Measurements from ENCODE around the gene MACIR.
A peak's percentile ranks its signal among the peaks of the same experiment; 100 is the strongest.
"Not testable (repeated sequence)": the region's sequence is repeated elsewhere in the genome, so short reads cannot be mapped to it uniquely, and the experiment has no call there.

Gene MACIR, protein sequence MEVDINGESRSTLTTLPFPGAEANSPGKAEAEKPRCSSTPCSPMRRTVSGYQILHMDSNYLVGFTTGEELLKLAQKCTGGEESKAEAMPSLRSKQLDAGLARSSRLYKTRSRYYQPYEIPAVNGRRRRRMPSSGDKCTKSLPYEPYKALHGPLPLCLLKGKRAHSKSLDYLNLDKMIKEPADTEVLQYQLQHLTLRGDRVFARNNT

GRCh38 chr5:103258368-103258956 lies at the start of gene MACIR:
MACIR (plus strand) TSS chr5:103258763; CDS start chr5:103275920, 17,157 bp downstream.
- peak; percentile 90 for DNase-seq

- DNase-seq, result no peak
These were observed 49.5 kb upstream of the MACIR start for GRCh38 chr5:103209065-103209464.

- DNase-seq, result no peak
These were observed 47.6 kb upstream of the MACIR start for GRCh38 chr5:103210952-103211351.

- no peak for DNase-seq
These were observed 46.7 kb upstream of the MACIR start for GRCh38 chr5:103211576-103212561.

GRCh38 chr5:103216137-103216536 lies 42.4 kb upstream of the MACIR start:
- DNase-seq, result no peak

DNA sequence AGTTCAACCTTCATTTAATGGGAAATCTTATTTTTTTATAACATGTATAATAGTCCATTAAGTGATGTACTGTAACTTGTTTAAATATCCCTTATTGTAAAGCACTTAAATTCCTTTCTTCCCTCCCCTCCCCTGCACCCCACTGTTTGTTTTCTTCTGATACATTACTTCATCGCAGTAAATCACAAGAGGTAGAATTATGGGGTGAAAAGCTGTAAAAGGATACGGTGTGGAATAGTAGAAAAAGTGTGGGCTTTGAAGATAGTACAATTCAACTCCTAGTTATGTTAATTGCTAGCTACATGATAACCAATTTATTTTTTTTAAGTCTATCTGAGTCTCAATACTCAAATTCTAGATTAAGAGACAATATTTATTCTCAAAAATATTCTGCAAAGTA lies 41.9 kb upstream of the MACIR start:
- no peak for DNase-seq

DNA sequence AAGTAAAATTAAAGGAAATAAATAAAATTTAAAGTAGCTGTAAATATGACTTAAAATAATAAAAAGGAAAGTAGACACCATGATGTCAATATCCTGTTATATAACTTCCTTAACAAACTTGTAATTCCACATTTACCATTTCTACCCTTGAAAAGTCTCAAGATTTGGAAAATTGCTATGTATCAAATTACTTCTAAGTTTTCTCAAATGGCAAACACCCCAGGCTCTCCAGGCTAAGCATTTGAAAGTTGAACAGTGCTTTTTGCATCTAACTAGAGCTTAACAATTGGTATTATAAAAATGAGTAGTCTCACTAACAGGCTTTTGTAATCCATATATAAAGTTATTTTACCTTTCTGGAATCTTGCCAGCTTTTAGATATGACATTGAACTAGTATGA lies 41.5 kb upstream of the MACIR start:
- DNase-seq, result no peak

GRCh38 chr5:103218164-103218563 lies 40.4 kb upstream of the MACIR start:
- DNase-seq, result no peak

- DNase-seq, result not testable (repeated sequence)
These were observed 39.5 kb upstream of the MACIR start for GRCh38 chr5:103219074-103219473.

DNA sequence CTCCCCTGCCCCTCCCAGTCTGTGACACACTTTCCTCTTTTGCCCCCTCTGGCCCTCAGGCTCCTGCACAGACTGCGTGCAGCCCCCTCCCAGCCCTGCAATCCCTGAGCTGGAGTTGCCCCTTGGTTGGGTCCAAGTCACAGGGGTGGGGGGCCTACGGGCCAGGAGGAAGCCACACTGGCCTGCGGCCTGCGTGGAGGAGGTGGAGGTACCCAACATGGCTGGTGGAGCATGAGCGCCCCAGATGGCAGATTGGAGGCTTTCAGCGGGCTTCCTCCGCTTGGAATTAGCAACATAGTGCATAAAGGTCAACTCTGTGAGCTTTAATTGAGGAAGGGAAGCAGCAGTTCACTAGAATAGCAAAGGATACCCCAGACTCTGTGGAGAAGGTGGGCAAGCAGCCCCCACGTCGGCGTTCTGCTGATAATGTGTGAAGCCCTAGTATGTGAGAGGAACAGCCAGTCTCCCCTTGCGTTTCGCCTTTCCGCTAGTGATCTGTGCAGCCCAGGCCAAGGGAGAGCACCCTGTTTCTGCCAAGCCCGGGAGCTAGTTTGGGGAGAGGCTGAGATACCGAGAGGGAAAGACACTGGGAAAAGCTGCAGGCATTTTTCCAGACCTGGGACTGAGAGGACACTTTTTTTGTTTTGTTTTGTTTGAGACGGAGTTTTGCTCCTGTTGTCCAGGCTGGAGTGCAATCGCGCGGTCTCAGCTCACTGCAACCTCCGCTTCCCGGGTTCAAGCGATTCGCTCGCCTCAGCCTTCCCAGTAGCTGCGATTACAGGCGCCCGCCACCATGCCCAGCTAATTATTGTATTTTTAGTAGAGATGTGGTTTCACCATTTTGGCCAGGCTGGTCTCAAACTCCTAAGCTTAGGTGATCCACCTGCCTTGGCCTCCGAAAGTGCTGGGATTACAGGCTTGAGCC lies 35.3 kb upstream of the MACIR start:
- DNase-seq, result no peak

- DNase-seq, result no peak
These were observed 34.3 kb upstream of the MACIR start for GRCh38 chr5:103224118-103224893.

DNA sequence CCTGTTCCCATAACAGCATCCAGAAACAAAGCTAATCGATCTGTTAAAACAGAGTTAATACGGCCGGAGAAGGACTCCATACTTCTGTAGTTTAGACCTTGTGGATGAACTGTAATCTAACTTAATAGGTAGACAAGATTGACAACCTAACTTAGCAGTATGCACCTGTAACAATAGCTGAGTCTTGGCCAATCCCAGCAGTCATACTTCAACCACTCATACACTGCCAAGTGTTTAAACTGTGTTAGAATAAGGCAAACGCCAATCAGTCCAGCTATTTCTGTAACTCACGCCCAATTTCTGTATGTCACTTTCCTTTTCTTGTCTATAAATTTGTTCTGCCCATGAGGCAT lies 33.7 kb upstream of the MACIR start:
- DNase-seq, result no peak

DNA sequence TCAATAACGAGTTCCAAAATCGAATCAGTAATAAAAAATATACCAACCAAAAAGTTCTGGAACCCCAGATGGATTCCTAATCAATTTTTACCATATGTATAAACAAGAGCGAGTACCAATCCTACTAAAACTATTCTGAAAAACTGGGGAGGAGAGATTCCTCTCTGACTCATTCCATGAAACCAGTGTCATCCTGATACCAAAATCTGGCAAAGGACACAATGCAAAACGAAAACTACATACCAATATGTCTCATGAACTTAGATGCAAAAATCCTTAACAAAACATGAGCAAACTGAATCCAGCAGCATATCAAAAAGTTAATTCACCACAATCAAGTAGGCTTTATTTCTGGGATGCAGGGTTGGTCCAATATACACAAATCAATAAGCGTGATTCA lies 30.5 kb upstream of the MACIR start:
- no peak for DNase-seq

DNA sequence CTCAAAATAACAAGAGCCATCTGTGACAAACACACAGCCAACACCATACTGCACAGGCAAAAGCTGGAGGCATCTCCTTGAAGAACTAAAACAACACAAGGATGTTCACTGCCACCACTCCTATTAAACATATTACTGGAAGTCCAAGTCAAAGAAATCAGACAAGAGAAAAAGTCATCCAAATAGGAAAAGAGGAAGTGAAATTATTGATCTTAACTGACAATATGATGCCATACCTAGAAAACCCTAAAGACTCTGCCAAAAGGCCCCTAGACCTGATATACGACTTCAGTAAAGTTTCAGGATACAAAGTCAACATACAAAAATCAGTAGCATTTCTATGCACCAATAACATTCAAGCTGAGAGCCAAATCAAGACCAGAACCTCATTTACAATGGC lies 30.0 kb upstream of the MACIR start:
- DNase-seq, result no peak

DNA sequence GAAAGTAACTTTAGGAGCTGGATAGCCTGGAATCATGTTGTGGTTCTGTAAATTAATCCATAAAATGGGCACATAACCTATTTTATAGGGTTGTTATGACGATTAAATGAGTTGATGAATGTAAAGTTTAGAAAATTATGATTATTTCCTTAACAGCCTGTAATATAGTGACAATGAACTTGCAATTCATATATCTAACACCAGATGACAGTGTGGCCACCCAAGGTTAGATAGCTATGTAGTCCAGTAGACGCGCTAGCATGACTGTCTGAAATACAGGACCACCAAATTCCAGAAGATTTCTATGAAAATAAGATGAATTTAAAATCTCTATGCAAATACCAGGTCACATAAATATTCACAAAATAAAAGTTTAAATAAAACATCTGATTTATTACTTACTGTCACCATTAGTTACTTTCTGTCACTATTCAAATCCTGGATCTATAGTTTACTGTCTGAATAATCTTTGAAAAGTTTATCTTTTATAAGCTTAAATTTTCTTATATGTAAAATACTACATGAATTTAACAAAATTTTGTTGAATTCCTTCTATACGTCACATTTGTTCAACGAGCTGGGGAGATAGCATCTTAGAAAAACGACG lies 26.1 kb upstream of the MACIR start:
- no peak for DNase-seq

GRCh38 chr5:103234239-103234975 lies 24.2 kb upstream of the MACIR start:
- no peak for DNase-seq

- DNase-seq, result no peak
These were observed 22.7 kb upstream of the MACIR start for GRCh38 chr5:103235891-103236290.

- DNase-seq, result no peak
These were observed 20.8 kb upstream of the MACIR start for GRCh38 chr5:103237778-103238177.

DNA sequence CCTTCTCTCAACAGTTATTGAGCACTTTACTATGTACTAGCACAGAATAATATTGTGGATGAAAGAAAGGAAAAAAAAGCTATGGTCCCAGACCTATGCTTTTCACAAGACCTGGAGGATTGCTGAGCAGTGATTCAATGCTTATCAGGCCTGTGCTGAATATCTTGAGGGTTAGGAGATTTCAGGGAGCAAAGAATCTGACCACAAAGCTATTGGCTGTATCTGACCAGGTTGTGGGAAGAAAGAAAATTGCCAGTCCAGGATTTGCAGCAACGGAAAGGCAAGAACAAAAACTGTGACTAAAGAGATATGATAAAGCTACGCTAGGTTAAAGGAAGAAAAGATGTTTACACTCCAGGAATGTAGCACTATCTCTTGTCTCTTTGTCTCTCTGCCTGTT lies 14.9 kb upstream of the MACIR start:
- DNase-seq, result no peak

DNA sequence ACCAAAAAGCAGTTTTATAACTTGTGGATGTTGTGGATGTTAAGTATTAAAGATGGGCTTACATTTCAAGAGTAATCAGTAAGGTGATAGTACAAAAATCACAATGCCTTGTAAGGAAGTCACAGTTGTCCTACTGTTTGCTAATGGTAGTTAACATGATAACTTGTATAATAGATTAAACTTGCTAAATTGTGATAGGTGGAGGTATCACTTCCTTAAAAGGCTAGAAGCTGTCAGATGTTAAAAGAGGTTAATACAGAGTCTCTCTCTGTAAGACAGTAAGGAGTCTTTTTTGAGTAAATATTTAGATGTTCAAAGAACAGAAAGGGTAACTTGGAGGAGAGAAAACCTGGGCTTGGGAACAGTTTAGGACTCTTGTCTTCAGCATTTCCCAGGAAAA lies 14.2 kb upstream of the MACIR start:
- DNase-seq, result no peak

DNA sequence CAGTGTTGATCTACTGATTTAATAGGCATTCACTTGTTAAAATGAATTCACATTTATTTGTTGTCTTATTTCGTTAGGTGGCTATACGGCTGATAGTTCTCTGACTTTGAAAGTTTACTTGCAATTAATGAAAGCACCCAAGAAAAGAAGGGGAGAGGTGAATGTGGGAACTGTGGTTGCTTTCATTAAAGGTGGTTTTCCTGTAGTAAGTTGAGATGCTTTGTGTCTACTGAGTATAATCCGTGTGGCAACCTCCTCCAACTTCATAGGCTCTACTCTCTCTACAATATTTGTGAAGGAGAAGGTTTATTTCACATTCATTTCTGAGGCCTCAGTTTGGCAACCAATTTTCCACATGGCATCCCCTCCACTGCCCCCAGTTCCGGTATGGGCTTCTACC lies 12.8 kb upstream of the MACIR start:
- no peak for DNase-seq

Data from activated CD4-positive, alpha-beta T cell treated with anti-CD3 and anti-CD28 coated beads for 1 hour (primary cell).